BLaER1 (cell line): ENCODE results near the gene STX10.
"Not testable (repeated sequence)": the region's sequence is repeated elsewhere in the genome, so short reads cannot be mapped to it uniquely, and the experiment has no call there.

ENCODE experiments used
- H3K27ac ChIP-seq: shearing (Covaris generic); formaldehyde crosslinking; 2 replicates; pipeline ENCODE4 v1.8.1; 2022
- H3K27me3 ChIP-seq: shearing (Covaris generic); formaldehyde crosslinking; 2 replicates; pipeline ENCODE4 v1.8.1; 2022
- H3K36me3 ChIP-seq: shearing (Covaris generic); formaldehyde crosslinking; 2 replicates; pipeline ENCODE4 v1.8.1; 2022
- H3K4me1 ChIP-seq: shearing (Covaris generic); formaldehyde crosslinking; 2 replicates; pipeline ENCODE4 v1.8.1; 2022
- H3K4me2 ChIP-seq: shearing (Covaris generic); formaldehyde crosslinking; 2 replicates; pipeline ENCODE4 v1.8.1; 2022
- H3K4me3 ChIP-seq: shearing (Covaris generic); formaldehyde crosslinking; 2 replicates; pipeline ENCODE4 v1.8.1; 2022
- H3K9ac ChIP-seq: shearing (Covaris generic); formaldehyde crosslinking; 2 replicates; pipeline ENCODE4 v1.8.1; 2022
- H3K9me3 ChIP-seq: shearing (Covaris generic); formaldehyde crosslinking; 2 replicates; pipeline ENCODE4 v1.8.1; 2022
- H4K20me1 ChIP-seq: shearing (Covaris generic); formaldehyde crosslinking; 2 replicates; pipeline ENCODE4 v1.8.1; 2022
- Cebpa-rat ChIP-seq: shearing (Covaris generic); IDR thresholded peaks from 2 replicates; pipeline ENCODE4 v1.8.1; 2022

The STX10 gene

GRCh38 chr19:13150187-13150930 is at the start of gene STX10, which contains the start of gene IER2:
TSS of gene STX10 (minus strand) at chr19:13150375. CDS start at chr19:13150173, 202 bp downstream.
TSS of gene IER2 (plus strand) at chr19:13150411. CDS start at chr19:13153187, 2,776 bp downstream.
- Histone ChIP-seq H3K9me3 (no peaks in the 10 kb centered on the region), H4K20me1 (peaks cover 25% of the 10 kb centered on the region), H3K4me3 (peak within 1 kb of the TSS; percentile 100), H3K4me1 (peaks cover 33% of the 10 kb centered on the region), H3K27me3 (no peaks in the 10 kb centered on the region), H3K4me2 (peak within 1 kb of the TSS; percentile 96), H3K27ac (peak within 1 kb of the TSS; percentile 95), H3K36me3 (peaks cover 12% of the 10 kb centered on the region), H3K9ac (peak within 1 kb of the TSS; percentile 95)
- no peak for TF ChIP-seq Cebpa-rat

- Histone ChIP-seq H3K9ac (no peak overlapping the region), H3K27me3 (no peaks in the 10 kb centered on the region), H3K4me3 (no peak overlapping the region), H3K4me2 (no peak overlapping the region), H3K4me1 (peaks cover 22% of the 10 kb centered on the region), H3K9me3 (no peaks in the 10 kb centered on the region), H3K27ac (no peak overlapping the region), H4K20me1 (no peaks in the 10 kb centered on the region), H3K36me3 (no peaks in the 10 kb centered on the region)
- no peak for TF ChIP-seq Cebpa-rat
Observed at GRCh38 chr19:13198634-13199033, 48.5 kb upstream of the STX10 start.

GRCh38 chr19:13195678-13196077 is 45.5 kb upstream of the STX10 start:
- H3K27ac ChIP-seq, result no peak overlapping the region

GRCh38 chr19:13190781-13191540 is 40.8 kb upstream of the STX10 start:
- no peak for TF ChIP-seq Cebpa-rat
- H3K36me3 ChIP-seq, result no peaks in the 10 kb centered on the region
- no peak overlapping the region for H3K27ac ChIP-seq
- peaks cover 48% of the 10 kb centered on the region for H3K4me1 ChIP-seq
- peaks cover 4% of the 10 kb centered on the region; the same call in 1 of the 2 replicates for H3K9me3 ChIP-seq
- no peak overlapping the region for H3K9ac ChIP-seq
- no peaks in the 10 kb centered on the region for H4K20me1 ChIP-seq
- no peaks in the 10 kb centered on the region for H3K27me3 ChIP-seq
- H3K4me2 ChIP-seq, result no peak overlapping the region
- H3K4me3 ChIP-seq, result no peak overlapping the region

More at GRCh38 chr19:13195678-13196077, 45.5 kb upstream of the STX10 start:
- H3K9me3 ChIP-seq, result no peaks in the 10 kb centered on the region
- no peak overlapping the region for H3K9ac ChIP-seq
- H3K36me3 ChIP-seq, result no peaks in the 10 kb centered on the region
- peaks cover 26% of the 10 kb centered on the region for H3K4me1 ChIP-seq
- no peak overlapping the region for H3K4me2 ChIP-seq
- H3K27me3 ChIP-seq, result no peaks in the 10 kb centered on the region
- no peaks in the 10 kb centered on the region for H4K20me1 ChIP-seq
- no peak overlapping the region for H3K4me3 ChIP-seq
- no peak for TF ChIP-seq Cebpa-rat

GRCh38 chr19:13189600-13189999 is 39.4 kb upstream of the STX10 start:
- no peak overlapping the region for H3K27ac ChIP-seq
- no peaks in the 10 kb centered on the region for H4K20me1 ChIP-seq
- no peaks in the 10 kb centered on the region for H3K36me3 ChIP-seq
- H3K4me2 ChIP-seq, result no peak overlapping the region
- H3K9me3 ChIP-seq, result peaks cover 4% of the 10 kb centered on the region; the same call in 1 of the 2 replicates
- no peak overlapping the region for H3K4me3 ChIP-seq
- no peaks in the 10 kb centered on the region for H3K27me3 ChIP-seq
- peaks cover 53% of the 10 kb centered on the region for H3K4me1 ChIP-seq
- H3K9ac ChIP-seq, result no peak overlapping the region
- no peak for TF ChIP-seq Cebpa-rat

GRCh38 chr19:13187419-13187818 is 37.2 kb upstream of the STX10 start:
- Histone ChIP-seq H3K4me3 (no peak overlapping the region), H3K27ac (0 out of 2 replicates have a peak overlapping the region, but pooled peaks have one; percentile 13), H3K4me2 (peak overlapping the region; percentile 26), H3K4me1 (peaks cover 49% of the 10 kb centered on the region), H3K9me3 (peaks cover 4% of the 10 kb centered on the region; the same call in 1 of the 2 replicates), H3K27me3 (no peaks in the 10 kb centered on the region), H4K20me1 (no peaks in the 10 kb centered on the region), H3K36me3 (no peaks in the 10 kb centered on the region), H3K9ac (no peak overlapping the region)
- TF ChIP-seq Cebpa-rat, result no peak

- not testable (repeated sequence) for H3K27ac ChIP-seq, H3K9ac ChIP-seq, H3K4me3 ChIP-seq, H3K27me3 ChIP-seq, H4K20me1 ChIP-seq, H3K9me3 ChIP-seq, H3K36me3 ChIP-seq
- peak overlapping the region; percentile 26; the same call in 1 of the 2 replicates for H3K4me2 ChIP-seq
- peaks cover 57% of the 10 kb centered on the region for H3K4me1 ChIP-seq
Observed at GRCh38 chr19:13186688-13187087, 36.5 kb upstream of the STX10 start.

- Histone ChIP-seq H3K27ac (peak overlapping the region; percentile 35; the same call in 1 of the 2 replicates), H3K4me2 (0 out of 2 replicates have a peak overlapping the region, but pooled peaks have one; percentile 12), H3K4me1 (peaks cover 63% of the 10 kb centered on the region)
- not testable (repeated sequence) for H3K36me3 ChIP-seq, H4K20me1 ChIP-seq, H3K9me3 ChIP-seq, H3K4me3 ChIP-seq, H3K9ac ChIP-seq, H3K27me3 ChIP-seq
Observed at GRCh38 chr19:13185763-13186657, 35.8 kb upstream of the STX10 start.

- peaks cover 74% of the 10 kb centered on the region for H3K4me1 ChIP-seq
- H3K36me3 ChIP-seq, H3K9ac ChIP-seq, H3K4me3 ChIP-seq, H4K20me1 ChIP-seq, H3K27ac ChIP-seq, H3K9me3 ChIP-seq, H3K27me3 ChIP-seq: not testable (repeated sequence)
- H3K4me2 ChIP-seq, result 0 out of 2 replicates have a peak overlapping the region, but pooled peaks have one; percentile 12
Observed at GRCh38 chr19:13184926-13185325, 34.8 kb upstream of the STX10 start.
